ENCODE results near the gene ADGRD2. TPM values are rescaled to one million over a fixed set of nuclear protein-coding genes. Genes with fewer than 3 reads are reported as not detected.

ADGRD2 gene
- total RNA-seq, 2 donors from 2014 or later = not detected

DNA sequence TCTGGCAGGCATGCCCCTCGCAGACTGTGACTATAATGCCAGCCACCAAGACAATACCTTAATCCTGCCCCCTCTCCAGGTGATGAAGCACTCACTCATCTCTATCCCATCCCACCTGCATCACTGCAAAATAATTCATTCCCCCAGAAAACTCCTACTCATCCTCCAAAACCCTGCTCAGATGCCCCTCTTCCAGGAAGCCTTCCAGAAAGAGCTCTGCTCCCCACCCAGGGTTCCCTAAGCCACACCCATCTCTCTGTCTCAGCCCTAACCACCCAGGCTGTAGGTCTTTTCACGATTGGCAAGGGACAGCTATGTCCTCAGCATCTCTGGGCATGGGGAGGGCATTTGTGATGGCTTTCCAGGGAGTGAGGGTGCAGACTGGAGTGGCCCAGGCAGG, 39.8 kb downstream of the ADGRD2 start:
- no peak for DNase-seq
- TF ChIP-seq, protein P1, sequence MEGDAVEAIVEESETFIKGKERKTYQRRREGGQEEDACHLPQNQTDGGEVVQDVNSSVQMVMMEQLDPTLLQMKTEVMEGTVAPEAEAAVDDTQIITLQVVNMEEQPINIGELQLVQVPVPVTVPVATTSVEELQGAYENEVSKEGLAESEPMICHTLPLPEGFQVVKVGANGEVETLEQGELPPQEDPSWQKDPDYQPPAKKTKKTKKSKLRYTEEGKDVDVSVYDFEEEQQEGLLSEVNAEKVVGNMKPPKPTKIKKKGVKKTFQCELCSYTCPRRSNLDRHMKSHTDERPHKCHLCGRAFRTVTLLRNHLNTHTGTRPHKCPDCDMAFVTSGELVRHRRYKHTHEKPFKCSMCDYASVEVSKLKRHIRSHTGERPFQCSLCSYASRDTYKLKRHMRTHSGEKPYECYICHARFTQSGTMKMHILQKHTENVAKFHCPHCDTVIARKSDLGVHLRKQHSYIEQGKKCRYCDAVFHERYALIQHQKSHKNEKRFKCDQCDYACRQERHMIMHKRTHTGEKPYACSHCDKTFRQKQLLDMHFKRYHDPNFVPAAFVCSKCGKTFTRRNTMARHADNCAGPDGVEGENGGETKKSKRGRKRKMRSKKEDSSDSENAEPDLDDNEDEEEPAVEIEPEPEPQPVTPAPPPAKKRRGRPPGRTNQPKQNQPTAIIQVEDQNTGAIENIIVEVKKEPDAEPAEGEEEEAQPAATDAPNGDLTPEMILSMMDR (IDR thresholded peaks at IDR 0.05) = no peak
- H3K27ac ChIP-seq = no peak overlapping the region

DNA sequence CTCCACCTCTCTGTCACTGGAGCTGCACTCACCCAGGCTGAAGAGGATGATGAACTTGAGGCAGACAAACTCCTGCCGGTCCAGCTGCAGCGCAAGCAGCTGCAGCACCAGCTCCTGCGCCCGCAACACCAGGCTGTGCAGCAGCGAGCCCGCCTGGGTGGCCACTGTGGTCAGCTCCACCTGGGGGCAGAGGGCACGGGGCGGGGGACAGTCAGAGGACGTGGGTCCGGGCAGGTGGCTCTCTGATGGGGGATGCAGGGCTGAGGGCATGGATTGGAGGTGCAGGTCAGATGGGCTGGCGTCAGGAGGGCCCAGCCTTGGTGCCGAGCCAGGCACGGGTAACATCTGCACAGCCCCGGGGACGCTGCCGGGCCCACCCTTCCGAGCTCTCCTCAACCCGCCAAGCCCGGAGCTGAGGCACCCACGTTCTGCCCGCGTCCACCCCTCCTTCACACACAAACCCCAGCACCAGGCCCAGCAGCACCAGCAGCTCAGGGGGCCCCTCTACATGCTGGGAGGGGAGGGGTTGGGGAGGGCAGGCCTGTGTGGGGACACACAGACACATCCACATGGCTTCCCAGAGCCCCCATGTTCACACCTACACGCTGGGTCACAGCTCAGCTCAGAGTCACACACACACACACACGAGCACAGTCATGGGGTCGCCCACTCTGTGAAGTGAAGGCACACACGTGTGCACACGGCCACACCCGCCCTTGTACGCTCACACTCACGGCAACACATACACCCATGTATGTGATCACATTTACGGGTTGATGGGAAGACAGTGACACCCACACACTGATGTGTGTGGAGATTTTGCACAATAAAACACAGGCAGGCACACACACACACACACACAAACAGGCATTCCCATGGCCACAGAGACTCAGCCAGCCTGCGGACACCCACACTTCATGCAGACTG, 41.1 kb downstream of the ADGRD2 start:
- H3K4me1 ChIP-seq = no peaks in the 10 kb centered on the region
- intact Hi-C loops (cut with DNase I) = no loop called here
- H3K27ac ChIP-seq = no peak overlapping the region
- no peaks in the 10 kb centered on the region for H3K36me3 ChIP-seq
- TF ChIP-seq, protein P1 (IDR thresholded peaks at IDR 0.05) = no peak
- H3K9ac ChIP-seq (ENCODE audit: low read depth in 2 of 2, low read length in 2 of 2) = no peak overlapping the region
- H3K9me3 ChIP-seq = no peaks in the 10 kb centered on the region
- H3K4me3 ChIP-seq = no peak overlapping the region
- DNase-seq = no peak
- H3K27me3 ChIP-seq = peaks cover 11% of the 10 kb centered on the region

More for the DNA sequence above, 39.8 kb downstream of the ADGRD2 start:
- no peak overlapping the region for H3K9ac ChIP-seq (ENCODE audit: low read depth in 2 of 2, low read length in 2 of 2)
- no peaks in the 10 kb centered on the region for H3K9me3 ChIP-seq
- H3K27me3 ChIP-seq = peaks cover 13% of the 10 kb centered on the region
- H3K4me3 ChIP-seq = no peak overlapping the region
- intact Hi-C loops (cut with DNase I) = no loop called here
- H3K36me3 ChIP-seq = no peaks in the 10 kb centered on the region
- no peaks in the 10 kb centered on the region for H3K4me1 ChIP-seq

DNA sequence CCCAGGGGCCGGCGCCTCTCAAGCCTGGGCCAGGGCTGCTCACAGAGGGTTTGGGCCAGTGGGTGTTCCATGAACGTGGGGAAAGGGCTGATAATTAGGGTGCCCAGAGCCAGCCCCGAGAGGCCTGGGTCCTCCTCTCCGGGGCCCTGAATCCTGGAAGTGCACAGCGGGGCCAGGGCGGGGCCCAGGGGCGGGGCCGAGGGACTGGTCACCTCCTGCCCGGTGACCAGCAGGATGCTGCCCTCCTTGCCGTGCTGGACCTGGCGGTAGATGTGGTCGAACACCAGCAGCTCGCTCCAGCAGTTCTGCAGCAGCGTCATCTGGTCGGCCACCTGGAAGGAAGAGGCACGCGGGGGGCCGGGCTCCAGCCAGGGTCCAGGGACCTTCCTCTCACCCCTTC, 42.6 kb downstream of the ADGRD2 start:
- H3K9ac ChIP-seq (ENCODE audit: low read depth in 2 of 2, low read length in 2 of 2) = no peak overlapping the region
- no peaks in the 10 kb centered on the region for H3K36me3 ChIP-seq
- H3K9me3 ChIP-seq = no peaks in the 10 kb centered on the region
- no peak overlapping the region for H3K27ac ChIP-seq
- TF ChIP-seq, protein P1 (IDR thresholded peaks at IDR 0.05) = no peak
- intact Hi-C loops (cut with DNase I) = no loop called here
- H3K4me1 ChIP-seq = no peaks in the 10 kb centered on the region
- no peak overlapping the region for H3K4me3 ChIP-seq
- H3K27me3 ChIP-seq = no peaks in the 10 kb centered on the region
- no peak for DNase-seq

DNA sequence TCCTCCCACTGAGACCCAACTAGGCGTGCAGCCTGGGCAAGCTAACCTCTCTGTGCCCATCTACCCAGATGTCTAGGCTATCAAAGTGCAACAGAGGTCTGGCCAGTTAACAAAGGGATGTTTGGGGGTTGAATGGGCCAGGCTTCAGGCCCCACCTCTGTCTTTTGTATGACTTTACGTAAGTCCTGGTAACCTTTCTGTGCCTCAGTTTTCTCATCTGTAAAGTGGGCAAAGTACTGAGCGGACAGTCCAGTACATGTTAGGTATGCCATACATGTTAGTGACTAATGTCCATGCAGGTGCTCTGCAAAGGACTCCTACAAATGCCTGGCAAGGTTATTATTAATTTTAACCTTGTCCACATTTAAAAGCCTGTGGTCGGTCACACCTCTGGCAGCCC, 43.0 kb downstream of the ADGRD2 start:
- Histone ChIP-seq H3K36me3 (no peaks in the 10 kb centered on the region), H3K4me3 (no peak overlapping the region), H3K4me1 (no peaks in the 10 kb centered on the region), H3K27me3 (no peaks in the 10 kb centered on the region), H3K9ac (ENCODE audit: low read depth in 2 of 2, low read length in 2 of 2) (no peak overlapping the region), H3K9me3 (no peaks in the 10 kb centered on the region), H3K27ac (no peak overlapping the region)
- TF ChIP-seq, protein P1 (IDR thresholded peaks at IDR 0.05) = no peak
- intact Hi-C loops (cut with DNase I) = no loop called here
- no peak for DNase-seq

DNA sequence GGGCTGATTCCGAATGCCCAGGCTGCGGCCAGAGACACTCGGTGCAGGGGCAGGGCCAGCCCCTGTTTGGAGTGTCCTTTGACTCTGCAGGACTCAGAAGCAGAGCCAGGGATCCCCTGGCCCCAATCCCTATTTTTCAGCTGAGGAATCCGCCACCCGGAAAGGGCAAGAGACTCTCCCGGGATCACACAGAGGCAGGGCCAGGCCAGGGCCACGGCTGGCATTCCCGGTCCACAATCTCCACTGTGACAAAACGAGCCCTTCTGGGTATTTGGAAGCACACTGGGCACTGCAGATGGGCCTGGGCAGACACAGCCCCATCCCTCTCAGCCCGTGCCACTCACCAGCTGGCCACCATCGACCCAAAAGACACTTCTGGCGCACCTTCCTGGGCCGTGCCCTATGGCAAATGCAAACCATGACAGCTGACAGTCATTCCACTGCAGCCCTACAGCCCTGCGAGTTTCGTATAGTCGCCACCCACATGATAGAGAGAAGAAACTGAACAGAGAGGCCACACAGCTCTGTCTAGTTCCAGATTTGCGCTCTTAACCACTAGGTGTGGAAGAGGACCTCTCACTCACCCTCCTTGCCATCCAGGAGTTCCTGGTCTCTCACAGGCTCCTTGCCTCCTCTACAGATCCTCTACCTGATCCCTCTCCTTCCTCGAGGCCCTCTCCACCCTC, 43.7 kb downstream of the ADGRD2 start:
- H3K27me3 ChIP-seq = no peaks in the 10 kb centered on the region
- no peak overlapping the region for H3K27ac ChIP-seq
- TF ChIP-seq, protein P1 (IDR thresholded peaks at IDR 0.05) = no peak
- H3K4me1 ChIP-seq = no peaks in the 10 kb centered on the region
- H3K9ac ChIP-seq (ENCODE audit: low read depth in 2 of 2, low read length in 2 of 2) = no peak overlapping the region
- H3K4me3 ChIP-seq = no peak overlapping the region
- intact Hi-C loops (cut with DNase I) = no loop called here
- no peak for DNase-seq
- H3K36me3 ChIP-seq = no peaks in the 10 kb centered on the region
- H3K9me3 ChIP-seq = no peaks in the 10 kb centered on the region

Data from colonic mucosa (tissue), 4 donors.